ENCODE measurements around the gene CSAD. TPM values are rescaled to one million over a fixed set of nuclear protein-coding genes. Genes with fewer than 3 reads are reported as not detected.

Gene CSAD
- total RNA-seq, 1 experiment from 2014 or later, result 11.5 TPM

- peak; percentile 25 for ATAC-seq
- H3K27ac Mint-ChIP-seq, result peak overlapping the region; percentile 95
- H3K4me1 Mint-ChIP-seq, result peaks cover 69% of the 10 kb centered on the region
- ChIA-PET CTCF (interaction anchor here (0.5 to 12.2 kb wide), 27 partner anchors 12 to 237 kb away, joined by 3 to 333 read pairs (median 4); partner anchors contain the start of genes AAAS, ESPL1, MYG1 and SPRYD3), POLR2A (interaction anchor here (0.7 to 2.1 kb wide), 7 partner anchors 17 to 282 kb away, joined by 3 to 5 read pairs (median 4); partner anchors contain the start of genes ESPL1, MAP3K12 and SPRYD3)
- H3K27me3 Mint-ChIP-seq (ENCODE audit: low read depth), result peaks cover 7% of the 10 kb centered on the region; the same call in 1 of the 2 replicates
- H3K4me3 Mint-ChIP-seq, result peak overlapping the region; percentile 90
- peak; percentile 82 for DNase-seq (ENCODE audit: low spot score)
- H3K9me3 Mint-ChIP-seq, result no peaks in the 10 kb centered on the region
- peaks cover 18% of the 10 kb centered on the region for H3K36me3 Mint-ChIP-seq
- TF ChIP-seq, protein P1, sequence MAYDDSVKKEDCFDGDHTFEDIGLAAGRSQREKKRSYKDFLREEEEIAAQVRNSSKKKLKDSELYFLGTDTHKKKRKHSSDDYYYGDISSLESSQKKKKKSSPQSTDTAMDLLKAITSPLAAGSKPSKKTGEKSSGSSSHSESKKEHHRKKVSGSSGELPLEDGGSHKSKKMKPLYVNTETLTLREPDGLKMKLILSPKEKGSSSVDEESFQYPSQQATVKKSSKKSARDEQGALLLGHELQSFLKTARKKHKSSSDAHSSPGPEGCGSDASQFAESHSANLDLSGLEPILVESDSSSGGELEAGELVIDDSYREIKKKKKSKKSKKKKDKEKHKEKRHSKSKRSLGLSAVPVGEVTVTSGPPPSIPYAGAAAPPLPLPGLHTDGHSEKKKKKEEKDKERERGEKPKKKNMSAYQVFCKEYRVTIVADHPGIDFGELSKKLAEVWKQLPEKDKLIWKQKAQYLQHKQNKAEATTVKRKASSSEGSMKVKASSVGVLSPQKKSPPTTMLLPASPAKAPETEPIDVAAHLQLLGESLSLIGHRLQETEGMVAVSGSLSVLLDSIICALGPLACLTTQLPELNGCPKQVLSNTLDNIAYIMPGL (CRISPR knock-in tag; IDR thresholded peaks at IDR 0.05), result no peak
- TF ChIP-seq IRF2 (CRISPR knock-in tag; IDR thresholded peaks at IDR 0.05; ENCODE audit: borderline replicate concordance, low read depth), result no peak
- TF ChIP-seq, protein P2, sequence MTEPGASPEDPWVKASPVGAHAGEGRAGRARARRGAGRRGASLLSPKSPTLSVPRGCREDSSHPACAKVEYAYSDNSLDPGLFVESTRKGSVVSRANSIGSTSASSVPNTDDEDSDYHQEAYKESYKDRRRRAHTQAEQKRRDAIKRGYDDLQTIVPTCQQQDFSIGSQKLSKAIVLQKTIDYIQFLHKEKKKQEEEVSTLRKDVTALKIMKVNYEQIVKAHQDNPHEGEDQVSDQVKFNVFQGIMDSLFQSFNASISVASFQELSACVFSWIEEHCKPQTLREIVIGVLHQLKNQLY (CRISPR knock-in tag; IDR thresholded peaks at IDR 0.05), result no peak
- peak; percentile 75; the same call in 1 of the 2 replicates for TF ChIP-seq ZBTB43 (CRISPR knock-in tag; IDR thresholded peaks at IDR 0.05)
- TF ChIP-seq, protein P3, sequence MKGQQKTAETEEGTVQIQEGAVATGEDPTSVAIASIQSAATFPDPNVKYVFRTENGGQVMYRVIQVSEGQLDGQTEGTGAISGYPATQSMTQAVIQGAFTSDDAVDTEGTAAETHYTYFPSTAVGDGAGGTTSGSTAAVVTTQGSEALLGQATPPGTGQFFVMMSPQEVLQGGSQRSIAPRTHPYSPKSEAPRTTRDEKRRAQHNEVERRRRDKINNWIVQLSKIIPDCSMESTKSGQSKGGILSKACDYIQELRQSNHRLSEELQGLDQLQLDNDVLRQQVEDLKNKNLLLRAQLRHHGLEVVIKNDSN (CRISPR knock-in tag; IDR thresholded peaks at IDR 0.05), result peak; percentile 75
- TF ChIP-seq, protein P4, sequence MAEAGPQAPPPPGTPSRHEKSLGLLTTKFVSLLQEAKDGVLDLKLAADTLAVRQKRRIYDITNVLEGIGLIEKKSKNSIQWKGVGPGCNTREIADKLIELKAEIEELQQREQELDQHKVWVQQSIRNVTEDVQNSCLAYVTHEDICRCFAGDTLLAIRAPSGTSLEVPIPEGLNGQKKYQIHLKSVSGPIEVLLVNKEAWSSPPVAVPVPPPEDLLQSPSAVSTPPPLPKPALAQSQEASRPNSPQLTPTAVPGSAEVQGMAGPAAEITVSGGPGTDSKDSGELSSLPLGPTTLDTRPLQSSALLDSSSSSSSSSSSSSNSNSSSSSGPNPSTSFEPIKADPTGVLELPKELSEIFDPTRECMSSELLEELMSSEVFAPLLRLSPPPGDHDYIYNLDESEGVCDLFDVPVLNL (CRISPR knock-in tag; IDR thresholded peaks at IDR 0.05; ENCODE audit: borderline replicate concordance, low read depth), result no peak
- TF ChIP-seq RORB (CRISPR knock-in tag; IDR thresholded peaks at IDR 0.05), result no peak
- TF ChIP-seq HMGA2 (CRISPR knock-in tag; IDR thresholded peaks at IDR 0.05), result no peak
- no peak for TF ChIP-seq SOX15 (CRISPR knock-in tag; IDR thresholded peaks at IDR 0.05)
- TF ChIP-seq, protein P5, sequence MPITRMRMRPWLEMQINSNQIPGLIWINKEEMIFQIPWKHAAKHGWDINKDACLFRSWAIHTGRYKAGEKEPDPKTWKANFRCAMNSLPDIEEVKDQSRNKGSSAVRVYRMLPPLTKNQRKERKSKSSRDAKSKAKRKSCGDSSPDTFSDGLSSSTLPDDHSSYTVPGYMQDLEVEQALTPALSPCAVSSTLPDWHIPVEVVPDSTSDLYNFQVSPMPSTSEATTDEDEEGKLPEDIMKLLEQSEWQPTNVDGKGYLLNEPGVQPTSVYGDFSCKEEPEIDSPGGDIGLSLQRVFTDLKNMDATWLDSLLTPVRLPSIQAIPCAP (CRISPR knock-in tag; IDR thresholded peaks at IDR 0.05), result no peak
- no peak for TF ChIP-seq GABPB1 (CRISPR knock-in tag; IDR thresholded peaks at IDR 0.05)
- no peak for TF ChIP-seq ZNF263 (CRISPR knock-in tag; IDR thresholded peaks at IDR 0.05; ENCODE audit: low read depth)
- TF ChIP-seq RELA (CRISPR knock-in tag; IDR thresholded peaks at IDR 0.05; ENCODE audit: borderline replicate concordance), result no peak
- TF ChIP-seq ESRRA (CRISPR knock-in tag; IDR thresholded peaks at IDR 0.05; ENCODE audit: borderline replicate concordance), result no peak
- TF ChIP-seq TEAD1 (CRISPR knock-in tag; IDR thresholded peaks at IDR 0.05), result no peak
- TF ChIP-seq TEAD4 (CRISPR knock-in tag; IDR thresholded peaks at IDR 0.05), result no peak
- peak; percentile 78 for TF ChIP-seq USF2 (CRISPR knock-in tag; IDR thresholded peaks at IDR 0.05)
- TF ChIP-seq ARID4B (CRISPR knock-in tag; IDR thresholded peaks at IDR 0.05; ENCODE audit: borderline replicate concordance), result no peak
- TF ChIP-seq TCF7 (CRISPR knock-in tag; IDR thresholded peaks at IDR 0.05; ENCODE audit: low read depth), result no peak
- TF ChIP-seq NFE2L1 (CRISPR knock-in tag; IDR thresholded peaks at IDR 0.05), result 0 out of 2 replicates have a peak, but pooled peaks have one; percentile 57
- TF ChIP-seq SMAD4 (CRISPR knock-in tag; IDR thresholded peaks at IDR 0.05), result no peak
- TF ChIP-seq, protein P6, sequence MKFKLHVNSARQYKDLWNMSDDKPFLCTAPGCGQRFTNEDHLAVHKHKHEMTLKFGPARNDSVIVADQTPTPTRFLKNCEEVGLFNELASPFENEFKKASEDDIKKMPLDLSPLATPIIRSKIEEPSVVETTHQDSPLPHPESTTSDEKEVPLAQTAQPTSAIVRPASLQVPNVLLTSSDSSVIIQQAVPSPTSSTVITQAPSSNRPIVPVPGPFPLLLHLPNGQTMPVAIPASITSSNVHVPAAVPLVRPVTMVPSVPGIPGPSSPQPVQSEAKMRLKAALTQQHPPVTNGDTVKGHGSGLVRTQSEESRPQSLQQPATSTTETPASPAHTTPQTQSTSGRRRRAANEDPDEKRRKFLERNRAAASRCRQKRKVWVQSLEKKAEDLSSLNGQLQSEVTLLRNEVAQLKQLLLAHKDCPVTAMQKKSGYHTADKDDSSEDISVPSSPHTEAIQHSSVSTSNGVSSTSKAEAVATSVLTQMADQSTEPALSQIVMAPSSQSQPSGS (CRISPR knock-in tag; IDR thresholded peaks at IDR 0.05; ENCODE audit: borderline replicate concordance, low read depth), result no peak
- TF ChIP-seq ZBTB21 (CRISPR knock-in tag; IDR thresholded peaks at IDR 0.05; ENCODE audit: borderline replicate concordance), result no peak
Measured at GRCh38 chr12:53217051-53217930, 36.6 kb upstream of the CSAD start.

Data from WTC11 (cell line).